ENCODE results near the gene MYO18A. TPM values are rescaled to one million over a fixed set of nuclear protein-coding genes. Genes with fewer than 3 reads are reported as not detected.

MYO18A gene
- total RNA-seq, 2 experiments from 2014 or later: 27.5 to 29.6 TPM

GRCh38 chr17:29063992-29064391, 116.2 kb downstream of the MYO18A start:
- CTCF ChIA-PET: no interaction called here
- POLR2A ChIA-PET: no interaction called here

GRCh38 chr17:29062215-29062614, 118.0 kb downstream of the MYO18A start:
- CTCF ChIA-PET: no interaction called here

GRCh38 chr17:29061036-29061435, 119.2 kb downstream of the MYO18A start:
- ChIA-PET CTCF (no interaction called here), POLR2A (no interaction called here)

More at GRCh38 chr17:29062215-29062614, 118.0 kb downstream of the MYO18A start:
- POLR2A ChIA-PET: no interaction called here

GRCh38 chr17:29060475-29060874, 119.7 kb downstream of the MYO18A start:
- ChIA-PET POLR2A (no interaction called here), CTCF (no interaction called here)

- CTCF ChIA-PET: interaction anchor here (1.0 to 1.2 kb wide), 2 partner anchors 78 to 94 kb away, joined by 3 to 4 read pairs; no protein-coding TSS in a partner anchor
Observed at GRCh38 chr17:29059281-29059680, 120.9 kb downstream of the MYO18A start.

GRCh38 chr17:29058391-29058790, 121.8 kb downstream of the MYO18A start:
- ChIA-PET POLR2A (no interaction called here), CTCF (interaction anchor here (0.9 kb wide), 1 partner anchor 105 kb away, joined by 4 read pairs; no protein-coding TSS in a partner anchor)

More at GRCh38 chr17:29059281-29059680, 120.9 kb downstream of the MYO18A start:
- POLR2A ChIA-PET: interaction anchor here (0.7 kb wide), 1 partner anchor 313 kb away, joined by 7 read pairs; no protein-coding TSS in a partner anchor

- ChIA-PET POLR2A (no interaction called here), CTCF (interaction anchor here (0.5 kb wide), 1 partner anchor 389 kb away, joined by 3 read pairs; no protein-coding TSS in a partner anchor)
Observed at GRCh38 chr17:29057361-29057760, 122.8 kb downstream of the MYO18A start.

- ChIA-PET CTCF (interaction anchor here (1.4 kb wide), 1 partner anchor 57 kb away, joined by 3 read pairs; no protein-coding TSS in a partner anchor), POLR2A (no interaction called here)
Observed at GRCh38 chr17:29054835-29055234, 125.4 kb downstream of the MYO18A start.

GRCh38 chr17:29051731-29052130, 128.5 kb downstream of the MYO18A start:
- ChIA-PET POLR2A (no interaction called here), CTCF (no interaction called here)

- POLR2A ChIA-PET: no interaction called here
Observed at GRCh38 chr17:29051194-29051593, 129.0 kb downstream of the MYO18A start.

GRCh38 chr17:29050176-29050575, 130.0 kb downstream of the MYO18A start:
- ChIA-PET POLR2A (no interaction called here), CTCF (no interaction called here)

More at GRCh38 chr17:29051194-29051593, 129.0 kb downstream of the MYO18A start:
- CTCF ChIA-PET: no interaction called here

- POLR2A ChIA-PET: no interaction called here
- CTCF ChIA-PET: interaction anchor here (1.6 kb wide), 1 partner anchor 74 kb away, joined by 3 read pairs; no protein-coding TSS in a partner anchor
Observed at GRCh38 chr17:29049541-29050145, 130.6 kb downstream of the MYO18A start.

GRCh38 chr17:29048440-29049368, 131.5 kb downstream of the MYO18A start:
- CTCF ChIA-PET: interaction anchor here (1.6 kb wide), 1 partner anchor 75 kb away, joined by 3 read pairs; no protein-coding TSS in a partner anchor
- POLR2A ChIA-PET: no interaction called here

- CTCF ChIA-PET: interaction anchor here (1.4 kb wide), 1 partner anchor 81 kb away, joined by 3 read pairs; no protein-coding TSS in a partner anchor
- POLR2A ChIA-PET: no interaction called here
Observed at GRCh38 chr17:29046473-29046839, 133.7 kb downstream of the MYO18A start.

GRCh38 chr17:29045734-29046472, 134.3 kb downstream of the MYO18A start:
- ChIA-PET CTCF (interaction anchor here (0.7 to 1.4 kb wide), 2 partner anchors 80 to 145 kb away, joined by 3 to 6 read pairs; no protein-coding TSS in a partner anchor), POLR2A (no interaction called here)

GRCh38 chr17:29045026-29045425, 135.2 kb downstream of the MYO18A start:
- ChIA-PET POLR2A (no interaction called here), CTCF (interaction anchor here (0.7 kb wide), 1 partner anchor 146 kb away, joined by 6 read pairs; no protein-coding TSS in a partner anchor)

- POLR2A ChIA-PET: no interaction called here
- CTCF ChIA-PET: interaction anchor here (1.1 kb wide), 1 partner anchor 280 kb away, joined by 3 read pairs; no protein-coding TSS in a partner anchor
Observed at GRCh38 chr17:29043539-29044145, 136.6 kb downstream of the MYO18A start.

GRCh38 chr17:29042679-29043538, 137.3 kb downstream of the MYO18A start, which contains the start of gene PIPOX:
PIPOX (plus strand) TSS chr17:29043141; CDS start chr17:29043226, 85 bp downstream.
- POLR2A ChIA-PET: no interaction called here
- CTCF ChIA-PET: interaction anchor here (1.1 kb wide), 1 partner anchor 279 kb away, joined by 3 read pairs; no protein-coding TSS in a partner anchor

All from activated CD8-positive, alpha-beta memory T cell treated with anti-CD3 and anti-CD28 coated beads for 36 hours (primary cell).